Muscle layer of colon (tissue), 2 donors: ENCODE results near the gene H1-8.

Experiments used
- H3K27ac ChIP-seq: one replicate; pipeline ENCODE4 v1.7.0; 2013; ENCODE audit warnings: low read depth, mild to moderate bottlenecking, low read length, moderate library complexity
- H3K27me3 ChIP-seq, 2 donors: one replicate each; pipeline ENCODE4 v1.7.0; 2013; ENCODE audit warnings: low read length in 2 of 2, mild to moderate bottlenecking in 2 of 2; ENCODE audit not compliant: insufficient read depth in 2 of 2, control insufficient read depth in 1 of 2
- H3K36me3 ChIP-seq: one replicate; pipeline ENCODE4 v1.7.0; 2013; ENCODE audit warnings: mild to moderate bottlenecking, low read length; ENCODE audit not compliant: insufficient read depth
- H3K4me1 ChIP-seq: one replicate; pipeline ENCODE4 v1.7.0; 2013; ENCODE audit warnings: mild to moderate bottlenecking, low read length; ENCODE audit not compliant: insufficient read depth
- H3K4me3 ChIP-seq, 2 donors: one replicate each; pipeline ENCODE4 v1.7.0; 2013; ENCODE audit warnings: low read length in 2 of 2, low read depth in 1 of 2, mild to moderate bottlenecking in 1 of 2, moderate library complexity in 1 of 2
- H3K9ac ChIP-seq: one replicate; pipeline ENCODE4 v1.7.0; 2013; ENCODE audit warnings: low read length
- H3K9me3 ChIP-seq: one replicate; pipeline ENCODE4 v1.7.0; 2013; ENCODE audit warnings: mild to moderate bottlenecking, low read length
- donor health status: abdominal sarcoma.
- donor health status: Adenocarcinoma of cecum.

The H1-8 gene

GRCh38 chr3:129571605-129572547 is 28.9 kb downstream of the H1-8 start:
- H3K27ac ChIP-seq, result no peak overlapping the region
- H3K9ac ChIP-seq, result no peak overlapping the region
- no peak overlapping the region for H3K4me3 ChIP-seq
- peaks cover under 1% of the 10 kb centered on the region for H3K4me1 ChIP-seq
- H3K27me3 ChIP-seq, result no peaks in the 10 kb centered on the region
- no peaks in the 10 kb centered on the region for H3K9me3 ChIP-seq
- H3K36me3 ChIP-seq, result peaks cover 10% of the 10 kb centered on the region

- H3K4me1 ChIP-seq, result no peaks in the 10 kb centered on the region
- peaks cover 10% of the 10 kb centered on the region for H3K36me3 ChIP-seq
- no peak overlapping the region for H3K27ac ChIP-seq
- H3K9ac ChIP-seq, result no peak overlapping the region
- no peaks in the 10 kb centered on the region for H3K27me3 ChIP-seq
- no peaks in the 10 kb centered on the region for H3K9me3 ChIP-seq
- H3K4me3 ChIP-seq, result no peak overlapping the region
Observed at GRCh38 chr3:129572603-129573002, 29.6 kb downstream of the H1-8 start.

DNA sequence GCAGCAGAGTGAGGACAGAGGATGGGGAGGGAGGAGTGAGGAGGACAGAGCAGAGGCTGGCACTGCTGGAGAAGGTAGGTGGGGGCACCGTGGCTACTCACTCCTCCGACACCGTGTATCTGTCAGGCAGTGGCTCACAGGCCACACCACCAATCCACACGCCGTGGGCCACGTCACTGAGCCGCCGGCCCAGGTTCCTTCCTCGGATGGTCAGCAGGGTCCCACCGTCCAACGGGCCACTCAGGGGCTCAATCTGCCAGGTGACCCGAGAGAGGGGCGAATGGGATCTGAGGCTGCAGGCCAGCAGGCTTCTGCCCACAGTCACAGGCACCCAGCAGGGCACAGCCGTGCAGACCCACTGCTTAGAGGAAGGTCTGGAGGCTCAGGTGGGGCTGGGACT is 30.5 kb downstream of the H1-8 start:
- no peaks in the 10 kb centered on the region for H3K9me3 ChIP-seq
- H3K4me1 ChIP-seq, result no peaks in the 10 kb centered on the region
- H3K4me3 ChIP-seq, result no peak overlapping the region
- H3K36me3 ChIP-seq, result peaks cover 10% of the 10 kb centered on the region
- H3K9ac ChIP-seq, result no peak overlapping the region
- H3K27me3 ChIP-seq, result no peaks in the 10 kb centered on the region
- H3K27ac ChIP-seq, result no peak overlapping the region

DNA sequence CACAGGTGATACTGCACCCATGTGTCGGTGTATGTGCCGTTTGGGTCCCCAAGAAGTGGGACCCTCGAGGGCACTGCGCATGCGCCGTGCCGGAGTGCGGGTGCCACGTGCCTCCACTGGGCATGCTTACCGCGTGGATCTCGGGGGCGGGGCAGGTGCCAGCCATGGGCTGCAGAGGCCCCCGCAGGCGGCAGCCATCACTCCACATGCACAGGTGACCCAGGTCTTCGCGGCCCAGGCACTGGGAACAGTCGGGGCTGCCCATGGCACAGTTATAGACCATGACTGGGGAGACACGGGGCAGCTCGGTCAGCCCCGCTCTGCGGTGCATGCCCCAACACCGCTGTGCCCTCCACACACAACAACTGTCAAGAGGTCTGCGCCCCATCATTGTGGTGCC is 31.2 kb downstream of the H1-8 start:
- no peaks in the 10 kb centered on the region for H3K4me1 ChIP-seq
- H3K4me3 ChIP-seq, result no peak overlapping the region
- H3K36me3 ChIP-seq, result peaks cover 10% of the 10 kb centered on the region
- H3K9ac ChIP-seq, result no peak overlapping the region
- H3K9me3 ChIP-seq, result no peaks in the 10 kb centered on the region
- H3K27ac ChIP-seq, result no peak overlapping the region
- H3K27me3 ChIP-seq, result no peaks in the 10 kb centered on the region

DNA sequence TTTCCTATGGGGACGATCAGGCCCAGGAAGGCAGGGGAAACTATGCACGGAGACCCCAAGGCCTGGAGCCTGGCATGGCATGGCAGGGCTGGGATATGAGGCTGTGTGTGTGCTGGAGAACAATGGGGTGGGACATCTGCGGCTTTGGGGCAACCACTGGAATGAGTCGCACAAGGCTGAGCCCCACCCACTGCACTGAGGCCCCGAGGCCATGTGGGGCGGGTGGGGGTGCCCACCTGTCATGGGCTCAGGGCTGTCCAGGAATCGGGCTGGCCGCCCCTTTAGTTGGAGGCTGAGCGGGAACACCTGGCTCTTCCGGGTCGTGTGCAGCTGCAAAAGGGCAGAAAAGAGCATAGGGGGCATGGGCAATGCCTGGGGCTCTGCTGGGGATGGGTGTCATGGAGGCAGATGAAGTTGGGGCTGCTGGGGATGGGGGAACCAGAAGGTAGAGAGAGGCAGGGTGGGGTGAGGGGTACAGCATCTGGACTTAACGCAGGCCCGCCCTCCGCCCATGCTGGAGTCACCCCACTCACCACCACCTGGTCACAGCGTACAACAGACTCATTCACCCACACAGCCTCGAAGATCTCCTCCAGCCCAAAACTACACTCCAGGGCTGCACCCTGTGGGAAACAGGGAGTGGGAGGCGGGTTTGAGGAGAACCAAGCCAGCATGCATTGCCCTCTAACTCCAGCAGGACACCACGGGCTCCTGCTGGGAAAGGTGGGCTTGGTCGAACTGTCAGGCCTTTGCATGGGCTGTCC is 32.4 kb downstream of the H1-8 start:
- H3K4me1 ChIP-seq, result no peaks in the 10 kb centered on the region
- H3K36me3 ChIP-seq, result no peaks in the 10 kb centered on the region
- H3K27me3 ChIP-seq, result no peaks in the 10 kb centered on the region
- H3K9me3 ChIP-seq, result no peaks in the 10 kb centered on the region
- H3K4me3 ChIP-seq, result no peak overlapping the region
- no peak overlapping the region for H3K27ac ChIP-seq
- H3K9ac ChIP-seq, result no peak overlapping the region

DNA sequence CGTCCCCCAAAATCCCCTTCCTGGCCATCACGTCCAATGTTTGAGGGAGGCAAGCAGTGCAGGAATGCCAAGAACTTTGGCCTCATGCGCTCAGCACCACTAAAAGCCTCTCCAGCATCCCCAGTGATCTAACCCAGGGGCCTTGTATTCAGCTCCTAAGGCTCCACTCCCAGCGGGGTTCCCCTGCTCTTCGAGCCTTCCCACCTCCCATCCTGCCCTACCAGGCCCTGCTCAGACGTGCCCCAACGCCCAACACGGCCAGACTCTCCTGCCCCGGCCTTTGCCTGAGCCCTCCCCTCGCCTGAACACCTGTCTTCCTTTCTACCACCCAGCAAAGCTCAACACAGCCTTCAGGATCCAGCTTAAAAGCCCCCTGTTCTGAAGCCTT is 33.0 kb downstream of the H1-8 start:
- Histone ChIP-seq H3K9ac (no peak overlapping the region), H3K27ac (no peak overlapping the region), H3K36me3 (no peaks in the 10 kb centered on the region)

GRCh38 chr3:129576514-129577352 is 33.8 kb downstream of the H1-8 start:
- Histone ChIP-seq H3K9ac (no peak overlapping the region), H3K36me3 (no peaks in the 10 kb centered on the region), H3K4me3 (no peak overlapping the region), H3K9me3 (no peaks in the 10 kb centered on the region), H3K27ac (no peak overlapping the region), H3K4me1 (no peaks in the 10 kb centered on the region), H3K27me3 (no peaks in the 10 kb centered on the region)

More for the DNA sequence above, 33.0 kb downstream of the H1-8 start:
- no peaks in the 10 kb centered on the region for H3K4me1 ChIP-seq
- no peaks in the 10 kb centered on the region for H3K27me3 ChIP-seq
- H3K4me3 ChIP-seq, result no peak overlapping the region
- no peaks in the 10 kb centered on the region for H3K9me3 ChIP-seq

GRCh38 chr3:129577366-129577765 is 34.4 kb downstream of the H1-8 start:
- no peaks in the 10 kb centered on the region for H3K4me1 ChIP-seq
- no peak overlapping the region for H3K4me3 ChIP-seq
- H3K36me3 ChIP-seq, result no peaks in the 10 kb centered on the region
- H3K27ac ChIP-seq, result no peak overlapping the region
- no peaks in the 10 kb centered on the region for H3K9me3 ChIP-seq
- H3K9ac ChIP-seq, result no peak overlapping the region
- H3K27me3 ChIP-seq, result no peaks in the 10 kb centered on the region

- Histone ChIP-seq H3K27me3 (no peaks in the 10 kb centered on the region), H3K4me1 (no peaks in the 10 kb centered on the region), H3K9me3 (no peaks in the 10 kb centered on the region), H3K9ac (no peak overlapping the region), H3K36me3 (no peaks in the 10 kb centered on the region), H3K27ac (no peak overlapping the region), H3K4me3 (no peak overlapping the region)
Observed at GRCh38 chr3:129577925-129578786, 35.2 kb downstream of the H1-8 start.

DNA sequence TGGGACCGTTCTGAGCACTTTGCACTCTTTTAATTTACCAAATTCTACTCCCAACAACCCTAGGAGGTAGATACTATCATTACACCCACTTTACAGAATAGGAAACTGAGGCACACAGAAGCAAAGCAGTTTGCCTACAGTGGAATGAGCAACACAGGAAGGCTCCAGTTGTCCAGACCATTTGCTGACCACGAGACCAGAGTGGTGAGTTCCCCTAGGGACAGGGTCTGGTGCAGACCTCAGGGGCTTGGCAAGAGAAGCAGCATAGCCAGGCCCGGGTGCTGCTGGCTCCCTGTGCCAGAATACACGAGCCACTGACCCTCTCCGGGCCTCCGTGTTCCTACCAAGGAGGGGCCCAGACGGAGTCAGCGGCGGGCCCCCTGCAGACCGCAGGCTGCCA is 37.0 kb downstream of the H1-8 start:
- Histone ChIP-seq H3K27me3 (no peaks in the 10 kb centered on the region), H3K4me1 (no peaks in the 10 kb centered on the region), H3K36me3 (peaks cover 8% of the 10 kb centered on the region), H3K4me3 (no peak overlapping the region), H3K9me3 (no peaks in the 10 kb centered on the region), H3K27ac (no peak overlapping the region), H3K9ac (no peak overlapping the region)
